GM19239 (cell line): ENCODE measurements around the gene SYNPR.

Source experiments
- DNase-seq: peaks from one replicate; pipeline ENCODE4 v3.0.0; 2011; ENCODE audit warnings: low spot score; ENCODE audit not compliant: insufficient read length
- FAIRE-seq: peaks from 2 replicates; lab custom pipeline; 2011; peaks lifted over from hg19 to GRCh38; lab: Jason Lieb, UNC

The SYNPR gene

GRCh38 chr3:63365671-63366070, 87.6 kb downstream of the SYNPR start:
- FAIRE-seq (no peak), DNase-seq (no peak)

- no peak for FAIRE-seq
- DNase-seq, result no peak
These were observed 92.0 kb downstream of the SYNPR start for GRCh38 chr3:63370094-63370493.

GRCh38 chr3:63383040-63383439, 104.9 kb downstream of the SYNPR start:
- FAIRE-seq (no peak), DNase-seq (no peak)

GRCh38 chr3:63384382-63384781, 106.3 kb downstream of the SYNPR start:
- DNase-seq, result no peak
- FAIRE-seq, result no peak

- DNase-seq (no peak), FAIRE-seq (no peak)
These were observed 107.5 kb downstream of the SYNPR start for GRCh38 chr3:63385629-63386028.

- no peak for FAIRE-seq
- DNase-seq, result no peak
These were observed 108.5 kb downstream of the SYNPR start for GRCh38 chr3:63386568-63386967.

- DNase-seq, result no peak
- no peak for FAIRE-seq
These were observed 109.5 kb downstream of the SYNPR start for GRCh38 chr3:63387568-63387967.

GRCh38 chr3:63390710-63391230, 112.7 kb downstream of the SYNPR start:
- DNase-seq (no peak), FAIRE-seq (no peak)

- DNase-seq (no peak), FAIRE-seq (no peak)
These were observed 117.9 kb downstream of the SYNPR start for GRCh38 chr3:63395960-63396359.

- DNase-seq (no peak), FAIRE-seq (no peak)
These were observed 122.2 kb downstream of the SYNPR start for GRCh38 chr3:63400246-63400860.

- DNase-seq (no peak), FAIRE-seq (no peak)
These were observed 127.8 kb downstream of the SYNPR start for GRCh38 chr3:63405882-63406281.

- no peak for FAIRE-seq
- no peak for DNase-seq
These were observed 135.4 kb downstream of the SYNPR start for GRCh38 chr3:63413523-63413922.

GRCh38 chr3:63414607-63415006, 136.5 kb downstream of the SYNPR start:
- DNase-seq (no peak), FAIRE-seq (no peak)

GRCh38 chr3:63429905-63430304, 151.8 kb downstream of the SYNPR start:
- DNase-seq (no peak), FAIRE-seq (no peak)

- DNase-seq (no peak), FAIRE-seq (no peak)
These were observed 152.8 kb downstream of the SYNPR start for GRCh38 chr3:63430875-63431274.

GRCh38 chr3:63437858-63438257, 159.8 kb downstream of the SYNPR start:
- FAIRE-seq, result no peak
- no peak for DNase-seq

GRCh38 chr3:63438826-63439371, 160.8 kb downstream of the SYNPR start:
- DNase-seq (no peak), FAIRE-seq (no peak)

GRCh38 chr3:63441262-63441661, 163.2 kb downstream of the SYNPR start:
- no peak for FAIRE-seq

GRCh38 chr3:63442918-63443317, 164.8 kb downstream of the SYNPR start:
- FAIRE-seq, result no peak
- no peak for DNase-seq

More at GRCh38 chr3:63441262-63441661, 163.2 kb downstream of the SYNPR start:
- DNase-seq, result no peak

- DNase-seq (no peak), FAIRE-seq (no peak)
These were observed 171.9 kb downstream of the SYNPR start for GRCh38 chr3:63450023-63450422.

- no peak for DNase-seq
- no peak for FAIRE-seq
These were observed 172.7 kb downstream of the SYNPR start for GRCh38 chr3:63450634-63451363.
